H9 (cell line): ENCODE data around the gene OXCT1. TPM values are rescaled to one million over a fixed set of nuclear protein-coding genes. Genes with fewer than 3 reads are reported as not detected.

Experiments used
- DNase-seq: peaks from one replicate; pipeline ENCODE4 v3.0.0-alpha.2; 2017
- H2AFZ ChIP-seq: one replicate; pipeline ENCODE4 v1.6.1; 2013; ENCODE audit warnings: mild to moderate bottlenecking, low read length, control low read depth, moderate library complexity
- H2AK5ac ChIP-seq: 2 replicates; pipeline ENCODE4 v1.6.1; 2013; ENCODE audit warnings: low read length, control low read depth, mixed read lengths; ENCODE audit not compliant: insufficient read length
- H2BK120ac ChIP-seq: one replicate; pipeline ENCODE4 v1.6.1; 2013; ENCODE audit warnings: low read depth, mild to moderate bottlenecking, low read length, control low read depth, inconsistent platforms; ENCODE audit not compliant: poor library complexity, severe bottlenecking
- H2BK12ac ChIP-seq: 2 replicates; pipeline ENCODE4 v1.6.1; 2013; ENCODE audit warnings: low read length, control low read depth, mixed read lengths, low read depth; ENCODE audit not compliant: insufficient read length
- H2BK15ac ChIP-seq: 2 replicates; pipeline ENCODE4 v1.6.1; 2013; ENCODE audit warnings: low read depth, low read length, control low read depth
- H2BK20ac ChIP-seq: one replicate; pipeline ENCODE4 v1.6.1; 2013; ENCODE audit warnings: low read depth, mild to moderate bottlenecking, low read length, control low read depth, inconsistent platforms; ENCODE audit not compliant: poor library complexity, severe bottlenecking
- H2BK5ac ChIP-seq: 2 replicates; pipeline ENCODE4 v1.6.1; 2013; ENCODE audit warnings: low read length, control low read depth, mixed read lengths; ENCODE audit not compliant: insufficient read length
- H3K14ac ChIP-seq: 2 replicates; pipeline ENCODE4 v1.6.1; 2013; ENCODE audit warnings: low read length, control low read depth; ENCODE audit not compliant: insufficient read depth
- H3K18ac ChIP-seq: 2 replicates; pipeline ENCODE4 v1.6.1; 2013; ENCODE audit warnings: low read depth, mild to moderate bottlenecking, mixed read lengths, low read length, control low read depth; ENCODE audit not compliant: insufficient read length
- H3K23ac ChIP-seq: 2 replicates; pipeline ENCODE4 v1.6.1; 2013; ENCODE audit warnings: low read length, control low read depth, mixed read lengths, low read depth; ENCODE audit not compliant: insufficient read length
- H3K23me2 ChIP-seq: 2 replicates; pipeline ENCODE4 v1.6.1; 2013; ENCODE audit warnings: low read depth, mild to moderate bottlenecking, mixed read lengths, low read length, control low read depth; ENCODE audit not compliant: insufficient read length, poor library complexity, severe bottlenecking
- H3K27ac ChIP-seq: 2 replicates; pipeline ENCODE4 v1.5.1; 2013; ENCODE audit warnings: low read length, control low read depth, mixed read lengths, low read depth; ENCODE audit not compliant: insufficient read length
- H3K27me3 ChIP-seq: 2 replicates; pipeline ENCODE4 v1.6.1; 2013; ENCODE audit warnings: low read length, control low read depth, inconsistent platforms; ENCODE audit not compliant: insufficient read depth
- H3K4ac ChIP-seq: 2 replicates; pipeline ENCODE4 v1.6.1; 2013; ENCODE audit warnings: low read depth, mild to moderate bottlenecking, control low read depth, inconsistent platforms, low read length, moderate library complexity
- H3K4me1 ChIP-seq: 2 replicates; pipeline ENCODE4 v1.6.1; 2013; ENCODE audit warnings: low read length, control low read depth, inconsistent platforms; ENCODE audit not compliant: insufficient read depth
- H3K4me2 ChIP-seq: 2 replicates; pipeline ENCODE4 v1.6.1; 2013; ENCODE audit warnings: low read length, control low read depth, mixed read lengths; ENCODE audit not compliant: insufficient read length, insufficient read depth
- H3K56ac ChIP-seq: 2 replicates; pipeline ENCODE4 v1.6.1; 2013; ENCODE audit warnings: low read depth, mild to moderate bottlenecking, mixed read lengths, low read length, control low read depth; ENCODE audit not compliant: insufficient read length
- H3K79me1 ChIP-seq: 2 replicates; pipeline ENCODE4 v1.6.1; 2013; ENCODE audit warnings: low read depth, mild to moderate bottlenecking, moderate library complexity, low read length, control low read depth, inconsistent platforms; ENCODE audit not compliant: insufficient read depth, poor library complexity, severe bottlenecking
- H3K79me2 ChIP-seq: 2 replicates; pipeline ENCODE4 v1.6.1; 2013; ENCODE audit warnings: low read length, control low read depth, inconsistent platforms; ENCODE audit not compliant: insufficient read depth
- H3K9ac ChIP-seq: 2 replicates; pipeline ENCODE4 v1.6.1; 2013; ENCODE audit warnings: low read length, control low read depth, mixed read lengths; ENCODE audit not compliant: insufficient read length; ENCODE audit errors: extremely low read depth
- H3K9me3 ChIP-seq: one replicate; pipeline ENCODE4 v1.6.1; 2013; ENCODE audit warnings: low read depth, low read length, inconsistent platforms; ENCODE audit not compliant: control insufficient read depth
- H3T11ph ChIP-seq: one replicate; pipeline ENCODE4 v1.6.1; 2013; ENCODE audit warnings: mild to moderate bottlenecking, low read length, control low read depth, inconsistent platforms
- H4K20me1 ChIP-seq: one replicate; pipeline ENCODE4 v1.6.1; 2013; ENCODE audit not compliant: control insufficient read depth, insufficient read length, insufficient read depth
- H4K5ac ChIP-seq: 2 replicates; pipeline ENCODE4 v1.6.1; 2013; ENCODE audit warnings: low read depth, mild to moderate bottlenecking, mixed read lengths, low read length, control low read depth; ENCODE audit not compliant: insufficient read length
- H4K8ac ChIP-seq: replicated peaks from 2 replicates; pipeline ENCODE4 v1.6.1; 2013; ENCODE audit warnings: low read length, control low read depth, mixed read lengths, low read depth; ENCODE audit not compliant: insufficient read length
- H4K91ac ChIP-seq: 2 replicates; pipeline ENCODE4 v1.6.1; 2013; ENCODE audit warnings: low read depth, mild to moderate bottlenecking, moderate library complexity, mixed read lengths, low read length, control low read depth; ENCODE audit not compliant: insufficient read length
- H3K27ac Mint-ChIP-seq, 3 experiments: 2 replicates in 2 of 3; 3 replicates in 1 of 3; pipeline ENCODE4 v1.8.0; 2020 to 2021; ENCODE audit warnings: mixed read lengths in 3 of 3, mild to moderate bottlenecking in 1 of 3, moderate library complexity in 1 of 3
- H3K27me3 Mint-ChIP-seq: 2 replicates; pipeline ENCODE4 v1.8.0; 2021; ENCODE audit warnings: low read depth, mild to moderate bottlenecking, moderate library complexity, mixed read lengths
- H3K36me3 Mint-ChIP-seq, 3 experiments: 2 replicates in 2 of 3; 3 replicates in 1 of 3; pipeline ENCODE4 v1.8.0; 2020 to 2021; ENCODE audit warnings: low read depth in 3 of 3, mixed read lengths in 3 of 3; ENCODE audit not compliant: insufficient read depth in 1 of 3
- H3K4me1 Mint-ChIP-seq, 2 experiments: 2 replicates each; pipeline ENCODE4 v1.8.0; 2020; ENCODE audit warnings: mixed read lengths in 2 of 2
- H3K4me3 Mint-ChIP-seq, 2 experiments: 2 replicates in 1 of 2; 3 replicates in 1 of 2; pipeline ENCODE4 v1.8.0; 2020 to 2021; ENCODE audit warnings: mild to moderate bottlenecking in 2 of 2, mixed read lengths in 2 of 2, moderate library complexity in 1 of 2
- H3K9me3 Mint-ChIP-seq, 2 experiments: 2 replicates in 1 of 2; 3 replicates in 1 of 2; pipeline ENCODE4 v1.8.0; 2020; ENCODE audit warnings: mild to moderate bottlenecking in 2 of 2, mixed read lengths in 2 of 2, moderate library complexity in 1 of 2
- CTCF ChIP-seq: fragments of 200-600 bp; sonication (generic); conservative IDR thresholded peaks from 3 replicates; pipeline ENCODE4 v1.8.0; 2021; ENCODE audit warnings: antibody characterized with exemption, mild to moderate bottlenecking
- WGBS: extraction: QIAGEN DNeasy Blood & Tissue Kit; methylation state at CpG from one replicate; pipeline ENCODE4 v1.1.7; 2013; ENCODE audit warnings: missing lambda C conversion rate, low lambda C conversion rate, mixed read lengths; ENCODE audit not compliant: insufficient read length; ENCODE audit errors: extremely low coverage; 5-methylcytosine and 5-hydroxymethylcytosine counted together
- total RNA-seq: library from RNA; stranded (reverse); gene quantifications from 2 replicates; pipeline ENCODE4 v1.2.1, GENCODE V29; 2021

OXCT1 gene
- total RNA-seq, 1 experiment from 2014 or later: 25.6 TPM

- no peak for DNase-seq
- Histone ChIP-seq H3K18ac (no peak overlapping the region), H2BK15ac (no peak overlapping the region), H2BK12ac (no peak overlapping the region), H3K79me1 (no peaks in the 10 kb centered on the region), H3K4ac (no peak overlapping the region), H2AFZ (no peak overlapping the region), H3K4me2 (no peak overlapping the region), H3K4me1 (no peaks in the 10 kb centered on the region), H3K27me3 (no peaks in the 10 kb centered on the region), H3K14ac (no peak overlapping the region), H4K20me1 (no peaks in the 10 kb centered on the region), H3K23ac (no peak overlapping the region), H2BK120ac (no peak overlapping the region), H3K9ac (no peak overlapping the region), H2BK20ac (no peak overlapping the region), H4K91ac (no peak overlapping the region), H3K9me3 (no peaks in the 10 kb centered on the region), H2BK5ac (no peak overlapping the region), H3K23me2 (no peaks in the 10 kb centered on the region), H3K27ac (no peak overlapping the region), H3K56ac (no peak overlapping the region), H2AK5ac (no peak overlapping the region), H3T11ph (no peak overlapping the region), H3K79me2 (no peaks in the 10 kb centered on the region), H4K8ac (no peak overlapping the region), H4K5ac (no peak overlapping the region)
- no peak overlapping the region for H3K4me3 Mint-ChIP-seq
- H3K4me1 Mint-ChIP-seq: peaks cover 0 to 5% of the 10 kb centered on the region in 2 experiments; a peak in 3 of 4 replicates
- H3K9me3 Mint-ChIP-seq: peaks cover 9 to 10% of the 10 kb centered on the region in 2 experiments; a peak in 3 of 5 replicates
- no CpG with 5 or more reads among the region's 1 CpG for WGBS
- no peaks in the 10 kb centered on the region for H3K27me3 Mint-ChIP-seq
- TF ChIP-seq CTCF: no peak
- peak overlapping the region in 1 of 3 experiments; percentile 41; a peak in 1 of 7 replicates for H3K27ac Mint-ChIP-seq
- no peaks in the 10 kb centered on the region for H3K36me3 Mint-ChIP-seq
Measured at GRCh38 chr5:41681840-41682239, 188.4 kb downstream of the OXCT1 start.

Other genes starting within 250 kb of the OXCT1 start
- gene RIMOC1, start 33.9 kb upstream of the OXCT1 start, total RNA-seq: 42.7 and 43.3 TPM in 2 replicates
- 1.2 and 1.8 TPM in 2 replicates for gene FBXO4, start 54.9 kb upstream of the OXCT1 start, total RNA-seq